Fibroblast of lung (primary cell): Measurements from ENCODE around the gene RAB3IP. TPM values are rescaled to one million over a fixed set of nuclear protein-coding genes. Genes with fewer than 3 reads are reported as not detected.
A peak's percentile ranks its signal among the peaks of the same experiment; 100 is the strongest.

ENCODE experiments used
- DNase-seq, 2 donors: peaks; one replicate each; pipeline versions ENCODE4 v3.0.0 to v3.0.0-alpha.2; 2010; ENCODE audit warnings: low read depth in 2 of 2
- H2AFZ ChIP-seq: 2 replicates; pipeline ENCODE4 v1.5.1; 2012; ENCODE audit warnings: low read length, control low read depth, inconsistent platforms
- H3K27ac ChIP-seq: 2 replicates; pipeline ENCODE4 v1.5.1; 2011; ENCODE audit warnings: low read length, control low read depth; ENCODE audit not compliant: insufficient read depth
- H3K27me3 ChIP-seq: 2 replicates; pipeline ENCODE4 v1.5.1; 2011; ENCODE audit warnings: mild to moderate bottlenecking, low read length; ENCODE audit not compliant: control insufficient read depth, insufficient read depth
- H3K36me3 ChIP-seq: 2 replicates; pipeline ENCODE4 v1.5.1; 2011; ENCODE audit warnings: low read length; ENCODE audit not compliant: control insufficient read depth, insufficient read depth
- H3K4me1 ChIP-seq: 2 replicates; pipeline ENCODE4 v1.5.1; 2011; ENCODE audit warnings: low read length; ENCODE audit not compliant: control insufficient read depth, insufficient read depth; ENCODE audit errors: extremely low read depth
- H3K4me2 ChIP-seq: 2 replicates; pipeline ENCODE4 v1.5.1; 2011; ENCODE audit warnings: low read length, control low read depth; ENCODE audit not compliant: insufficient read depth; ENCODE audit errors: extremely low read depth
- H3K4me3 ChIP-seq, 4 experiments: fragments of 200-600 bp in 1 of 4; sonication (generic) in 1 of 4; replicated peaks in 1 of 4; 2 replicates each; pipeline ENCODE4 v1.5.1; 2011 to 2016; ENCODE audit warnings: low read length in 4 of 4, low read depth in 3 of 4, mild to moderate bottlenecking in 3 of 4, control low read depth in 2 of 4, inconsistent platforms in 1 of 4, mixed read lengths in 1 of 4; ENCODE audit not compliant: insufficient read depth in 1 of 4; ENCODE audit errors: control extremely low read depth in 1 of 4
- H3K79me2 ChIP-seq: 2 replicates; pipeline ENCODE4 v1.5.1; 2012; ENCODE audit warnings: mild to moderate bottlenecking, low read length, inconsistent platforms; ENCODE audit not compliant: control insufficient read depth, insufficient read depth
- H3K9ac ChIP-seq: 2 replicates; pipeline ENCODE4 v1.5.1; 2011; ENCODE audit warnings: mild to moderate bottlenecking, low read length, control low read depth; ENCODE audit not compliant: insufficient read depth
- H3K9me3 ChIP-seq: 2 replicates; pipeline ENCODE4 v1.5.1; 2012; ENCODE audit warnings: low read depth, low read length; ENCODE audit not compliant: control insufficient read depth, insufficient read depth
- H4K20me1 ChIP-seq: 2 replicates; pipeline ENCODE4 v1.5.1; 2011; ENCODE audit warnings: low read length; ENCODE audit not compliant: control insufficient read depth, insufficient read depth; ENCODE audit errors: extremely low read depth
- EZH2 ChIP-seq: IDR thresholded peaks from 2 replicates; pipeline ENCODE4 v1.5.1; 2012; ENCODE audit warnings: low read length, control low read depth, mild to moderate bottlenecking; ENCODE audit errors: missing control alignments
- polyA plus RNA-seq, 2 donors: library from polyadenylated mRNA; depleted of rRNA in 1 of 2; stranded (reverse) in 1 of 2; unstranded in 1 of 2; fragments of >200 nt; gene quantifications; 2 replicates each; pipeline ENCODE4 v1.2.1, GENCODE V29; 2011 to 2012; ENCODE audit warnings: missing spikeins in 1 of 2
- total RNA-seq: library from RNA; depleted of rRNA; stranded (reverse); fragments of >200 nt; gene quantifications from 2 replicates; pipeline ENCODE4 v1.2.1, GENCODE V29; 2014
- TF ChIP-seq, protein P1 (sequence below), 2 donors: IDR thresholded peaks in 1 of 2; conservative IDR thresholded peaks in 1 of 2; 1 replicate in 1 of 2; 2 replicates in 1 of 2; pipeline ENCODE4 v1.5.1; 2011 to 2012; ENCODE audit warnings: low read length in 2 of 2, control low read depth in 1 of 2, inconsistent platforms in 1 of 2, low read depth in 1 of 2, mild to moderate bottlenecking in 1 of 2

Gene RAB3IP
- total and polyA plus RNA-seq, 2 donors (not counting 1 experiment from before 2014, with no cell fraction given): 2.0 to 6.3 TPM

DNA sequence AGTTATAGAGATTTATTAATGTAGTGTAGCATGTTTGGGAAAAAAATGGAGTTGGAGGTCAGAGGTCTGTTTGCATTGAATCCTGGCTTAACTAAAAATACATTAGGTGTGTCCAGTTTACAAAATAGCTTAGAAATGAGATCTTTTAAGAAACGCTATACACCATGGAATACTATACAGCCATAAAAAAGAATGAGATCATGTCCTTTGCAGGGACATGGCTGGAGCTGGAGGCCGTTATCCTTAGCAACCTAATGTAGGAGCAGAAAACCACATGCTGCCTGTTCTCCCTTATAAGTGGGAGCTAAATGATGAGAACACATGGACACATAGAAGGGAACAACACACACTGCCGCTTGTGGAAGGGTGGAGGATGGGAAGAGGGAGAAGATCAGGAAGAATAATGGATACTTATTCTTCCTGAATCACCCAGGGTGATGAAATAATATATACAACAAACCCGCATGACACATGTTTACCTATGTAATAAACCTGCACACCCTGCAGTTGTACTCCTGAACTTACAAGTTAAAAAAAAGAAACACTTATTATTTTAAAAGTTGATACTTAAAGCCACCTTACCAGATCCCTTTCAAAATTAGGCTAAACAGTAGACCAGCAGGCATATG, 72.3 kb downstream of the RAB3IP start:
- Histone ChIP-seq H4K20me1 (no peaks in the 10 kb centered on the region), H3K9me3 (no peaks in the 10 kb centered on the region), H3K4me1 (no peaks in the 10 kb centered on the region), H3K4me2 (no peak overlapping the region), H3K27ac (no peak overlapping the region), H2AFZ (no peak overlapping the region), H3K27me3 (no peaks in the 10 kb centered on the region), H3K4me3 (no peak overlapping the region), H3K36me3 (no peaks in the 10 kb centered on the region), H3K9ac (no peak overlapping the region), H3K79me2 (no peaks in the 10 kb centered on the region)
- TF ChIP-seq, protein P1, sequence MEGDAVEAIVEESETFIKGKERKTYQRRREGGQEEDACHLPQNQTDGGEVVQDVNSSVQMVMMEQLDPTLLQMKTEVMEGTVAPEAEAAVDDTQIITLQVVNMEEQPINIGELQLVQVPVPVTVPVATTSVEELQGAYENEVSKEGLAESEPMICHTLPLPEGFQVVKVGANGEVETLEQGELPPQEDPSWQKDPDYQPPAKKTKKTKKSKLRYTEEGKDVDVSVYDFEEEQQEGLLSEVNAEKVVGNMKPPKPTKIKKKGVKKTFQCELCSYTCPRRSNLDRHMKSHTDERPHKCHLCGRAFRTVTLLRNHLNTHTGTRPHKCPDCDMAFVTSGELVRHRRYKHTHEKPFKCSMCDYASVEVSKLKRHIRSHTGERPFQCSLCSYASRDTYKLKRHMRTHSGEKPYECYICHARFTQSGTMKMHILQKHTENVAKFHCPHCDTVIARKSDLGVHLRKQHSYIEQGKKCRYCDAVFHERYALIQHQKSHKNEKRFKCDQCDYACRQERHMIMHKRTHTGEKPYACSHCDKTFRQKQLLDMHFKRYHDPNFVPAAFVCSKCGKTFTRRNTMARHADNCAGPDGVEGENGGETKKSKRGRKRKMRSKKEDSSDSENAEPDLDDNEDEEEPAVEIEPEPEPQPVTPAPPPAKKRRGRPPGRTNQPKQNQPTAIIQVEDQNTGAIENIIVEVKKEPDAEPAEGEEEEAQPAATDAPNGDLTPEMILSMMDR (conservative IDR thresholded peaks at IDR 0.05 in 1 of 2, IDR thresholded peaks at IDR 0.05 in 1 of 2; ENCODE audit: low read depth in 1 of 2, low read length in 2 of 2): no peak
- no peak for TF ChIP-seq EZH2
- DNase-seq: no peak

DNA sequence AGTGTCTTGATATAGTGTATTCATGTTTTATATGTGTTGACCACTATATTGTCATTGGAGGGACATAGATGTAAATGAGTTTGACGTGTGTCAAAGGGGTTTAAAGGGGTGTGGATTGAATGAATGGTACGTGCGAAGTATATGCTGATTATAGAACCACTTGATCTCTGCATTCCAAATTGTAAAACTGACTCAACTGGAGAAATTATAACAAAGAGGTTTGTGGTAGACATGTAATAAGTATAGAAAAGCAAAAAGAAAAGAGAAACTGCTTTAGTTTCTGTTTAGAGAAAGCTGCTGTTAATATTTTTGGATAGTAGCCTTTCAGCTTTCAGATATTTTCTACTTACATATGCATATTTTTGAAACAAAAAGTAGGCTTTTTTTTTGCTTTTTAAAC, 77.4 kb downstream of the RAB3IP start:
- Histone ChIP-seq H3K9me3 (no peaks in the 10 kb centered on the region), H3K27me3 (no peaks in the 10 kb centered on the region), H3K4me1 (no peaks in the 10 kb centered on the region), H3K27ac (no peak overlapping the region), H3K9ac (no peak overlapping the region), H4K20me1 (no peaks in the 10 kb centered on the region), H3K4me2 (no peak overlapping the region), H3K79me2 (no peaks in the 10 kb centered on the region), H2AFZ (no peak overlapping the region), H3K4me3 (no peak overlapping the region), H3K36me3 (no peaks in the 10 kb centered on the region)
- no peak for TF ChIP-seq EZH2
- TF ChIP-seq, protein P1 (conservative IDR thresholded peaks at IDR 0.05 in 1 of 2, IDR thresholded peaks at IDR 0.05 in 1 of 2; ENCODE audit: low read depth in 1 of 2, low read length in 2 of 2): no peak
- no peak for DNase-seq

GRCh38 chr12:69821032-69821455, 82.4 kb downstream of the RAB3IP start:
- peaks cover 6% of the 10 kb centered on the region for H3K4me1 ChIP-seq
- H3K27ac ChIP-seq: no peak overlapping the region
- H3K79me2 ChIP-seq: no peaks in the 10 kb centered on the region
- H2AFZ ChIP-seq: peak overlapping the region; percentile 46
- H3K36me3 ChIP-seq: no peaks in the 10 kb centered on the region
- no peak overlapping the region for H3K9ac ChIP-seq
- DNase-seq: no peak
- no peaks in the 10 kb centered on the region for H3K27me3 ChIP-seq
- H3K4me3 ChIP-seq: no peak overlapping the region
- H3K9me3 ChIP-seq: no peaks in the 10 kb centered on the region
- TF ChIP-seq EZH2: no peak
- TF ChIP-seq, protein P1 (conservative IDR thresholded peaks at IDR 0.05 in 1 of 2, IDR thresholded peaks at IDR 0.05 in 1 of 2; ENCODE audit: low read depth in 1 of 2, low read length in 2 of 2): no peak
- peak overlapping the region; percentile 68 for H3K4me2 ChIP-seq
- no peaks in the 10 kb centered on the region for H4K20me1 ChIP-seq
